Liver (tissue), 9 donors: ENCODE data around the gene SEC22A. TPM values are rescaled to one million over a fixed set of nuclear protein-coding genes. Genes with fewer than 3 reads are reported as not detected.

Experiments
- DNase-seq: peaks from one replicate; pipeline ENCODE4 v3.0.0-alpha.2; 2017; ENCODE audit warnings: low spot score
- H3K27ac ChIP-seq, 2 donors: one replicate each; pipeline ENCODE4 v1.7.0; 2013; ENCODE audit warnings: inconsistent platforms in 2 of 2, low read length in 2 of 2, control low read depth in 1 of 2, low read depth in 1 of 2, mild to moderate bottlenecking in 1 of 2
- H3K27me3 ChIP-seq, 4 donors: one replicate each; pipeline versions ENCODE4 v1.6.1 to v1.7.0; 2013; ENCODE audit warnings: low read length in 3 of 4, inconsistent platforms in 1 of 4, mild to moderate bottlenecking in 1 of 4, moderate library complexity in 1 of 4; ENCODE audit not compliant: control insufficient read depth in 4 of 4, insufficient read depth in 4 of 4
- H3K36me3 ChIP-seq, 4 donors: one replicate each; pipeline versions ENCODE4 v1.6.1 to v1.7.0; 2013; ENCODE audit warnings: low read length in 3 of 4, mild to moderate bottlenecking in 3 of 4, low read depth in 1 of 4, moderate library complexity in 1 of 4; ENCODE audit not compliant: control insufficient read depth in 4 of 4, insufficient read depth in 3 of 4
- H3K4me1 ChIP-seq, 4 donors: one replicate each; pipeline versions ENCODE4 v1.6.1 to v1.7.0; 2013; ENCODE audit warnings: low read length in 3 of 4, mild to moderate bottlenecking in 3 of 4, moderate library complexity in 1 of 4; ENCODE audit not compliant: control insufficient read depth in 4 of 4, insufficient read depth in 4 of 4
- H3K4me3 ChIP-seq, 3 donors: one replicate each; pipeline versions ENCODE4 v1.6.1 to v1.7.0; 2013; ENCODE audit warnings: low read length in 3 of 3, control low read depth in 1 of 3, low read depth in 1 of 3, mild to moderate bottlenecking in 1 of 3
- H3K9ac ChIP-seq, 2 donors: one replicate each; pipeline ENCODE4 v1.7.0; 2013; ENCODE audit warnings: low read length in 2 of 2, mild to moderate bottlenecking in 2 of 2, moderate library complexity in 2 of 2, control low read depth in 1 of 2, low read depth in 1 of 2
- H3K9me3 ChIP-seq, 4 donors: one replicate each; pipeline versions ENCODE4 v1.6.1 to v1.7.0; 2013; ENCODE audit warnings: low read length in 3 of 4; ENCODE audit not compliant: control insufficient read depth in 4 of 4
- ATF3 ChIP-seq: IDR thresholded peaks from 2 replicates; pipeline ENCODE4 v1.6.1; 2016; ENCODE audit warnings: antibody characterized with exemption
- EGR1 ChIP-seq, 2 donors: IDR thresholded peaks; 2 replicates each; pipeline ENCODE4 v1.6.1; 2016 to 2018; ENCODE audit warnings: antibody characterized with exemption in 2 of 2, low read depth in 2 of 2
- FOXA1 ChIP-seq: IDR thresholded peaks from 2 replicates; pipeline ENCODE4 v1.6.1; 2016; ENCODE audit warnings: antibody characterized with exemption
- FOXA2 ChIP-seq: IDR thresholded peaks from 2 replicates; pipeline ENCODE4 v1.6.1; 2016; ENCODE audit warnings: antibody characterized with exemption
- GABPA ChIP-seq, 2 donors: IDR thresholded peaks in 1 of 2; conservative IDR thresholded peaks in 1 of 2; 2 replicates each; pipeline ENCODE4 v1.6.1; 2016; ENCODE audit warnings: antibody characterized with exemption in 2 of 2, mild to moderate bottlenecking in 1 of 2, moderate library complexity in 1 of 2
- HNF4A ChIP-seq, 2 donors: conservative IDR thresholded peaks; 2 replicates each; pipeline ENCODE4 v1.6.1; 2016; ENCODE audit warnings: antibody characterized with exemption in 2 of 2, mild to moderate bottlenecking in 2 of 2
- HNF4G ChIP-seq: IDR thresholded peaks from 2 replicates; pipeline ENCODE4 v1.6.1; 2016; ENCODE audit warnings: antibody characterized with exemption
- JUND ChIP-seq, 2 donors: IDR thresholded peaks; 2 replicates each; pipeline ENCODE4 v1.6.1; 2016; ENCODE audit warnings: antibody characterized with exemption in 2 of 2
- MAX ChIP-seq: IDR thresholded peaks from 2 replicates; pipeline ENCODE4 v1.6.1; 2016; ENCODE audit warnings: antibody characterized with exemption
- NR2F2 ChIP-seq: IDR thresholded peaks from 2 replicates; pipeline ENCODE4 v1.6.1; 2016; ENCODE audit warnings: antibody characterized with exemption
- RAD21 ChIP-seq, 2 donors: IDR thresholded peaks; 2 replicates each; pipeline ENCODE4 v1.6.1; 2016; ENCODE audit warnings: antibody characterized with exemption in 2 of 2, mild to moderate bottlenecking in 2 of 2
- RXRA ChIP-seq, 2 donors: IDR thresholded peaks; 2 replicates each; pipeline ENCODE4 v1.6.1; 2017 to 2018; ENCODE audit warnings: antibody characterized with exemption in 2 of 2, mild to moderate bottlenecking in 1 of 2
- SP1 ChIP-seq: IDR thresholded peaks from 2 replicates; pipeline ENCODE4 v1.6.1; 2018; ENCODE audit warnings: antibody characterized with exemption, mild to moderate bottlenecking
- TAF1 ChIP-seq: conservative IDR thresholded peaks from 2 replicates; pipeline ENCODE4 v1.6.1; 2016; ENCODE audit warnings: antibody characterized with exemption, mild to moderate bottlenecking
- YY1 ChIP-seq: IDR thresholded peaks from 2 replicates; pipeline ENCODE4 v1.6.1; 2016; ENCODE audit warnings: antibody characterized with exemption, mild to moderate bottlenecking
- WGBS: extraction: QIAGEN DNeasy Blood & Tissue Kit; methylation state at CpG from one replicate; pipeline ENCODE4 v1.1.7; 2013; 5-methylcytosine and 5-hydroxymethylcytosine counted together
- polyA plus RNA-seq, 2 donors: library from polyadenylated mRNA; stranded (reverse) in 1 of 2; unstranded in 1 of 2; fragments of 200-250 nt in 1 of 2; fragments of >200 nt in 1 of 2; fragmentation: Nextera tagmentation in 1 of 2; extraction: Ambion mirVana in 1 of 2; gene quantifications; one replicate each; pipeline versions ENCODE4 v1.2.1 to v1.2.3, GENCODE V29; 2013 to 2015
- total RNA-seq, 2 donors: library from RNA; depleted of rRNA; stranded (reverse); fragments of >200 nt; gene quantifications; one replicate each; pipeline ENCODE4 v1.2.3, GENCODE V29; 2014
- TF ChIP-seq, protein P1 (sequence below): IDR thresholded peaks from 2 replicates; pipeline ENCODE4 v1.6.1; 2016; ENCODE audit warnings: antibody characterized with exemption, mild to moderate bottlenecking
- TF ChIP-seq, protein P2 (sequence below): fragments of 150-350 bp; IDR thresholded peaks from 2 replicates; pipeline ENCODE4 v1.5.1; 2017; ENCODE audit warnings: improper control_type of control experiment, low read depth, low read length; ENCODE audit not compliant: missing input control
- TF ChIP-seq, protein P3 (sequence below): IDR thresholded peaks from 2 replicates; pipeline ENCODE4 v1.6.1; 2016; ENCODE audit warnings: antibody characterized with exemption
- donor health status: healthy.
- donor health status: healthy.
- donor health status: healthy.
- donor health status: healthy.
- donor health status: healthy.

The SEC22A gene
- total and polyA plus RNA-seq, 4 donors = 9.7 to 21.7 (median 16.1) TPM

DNA sequence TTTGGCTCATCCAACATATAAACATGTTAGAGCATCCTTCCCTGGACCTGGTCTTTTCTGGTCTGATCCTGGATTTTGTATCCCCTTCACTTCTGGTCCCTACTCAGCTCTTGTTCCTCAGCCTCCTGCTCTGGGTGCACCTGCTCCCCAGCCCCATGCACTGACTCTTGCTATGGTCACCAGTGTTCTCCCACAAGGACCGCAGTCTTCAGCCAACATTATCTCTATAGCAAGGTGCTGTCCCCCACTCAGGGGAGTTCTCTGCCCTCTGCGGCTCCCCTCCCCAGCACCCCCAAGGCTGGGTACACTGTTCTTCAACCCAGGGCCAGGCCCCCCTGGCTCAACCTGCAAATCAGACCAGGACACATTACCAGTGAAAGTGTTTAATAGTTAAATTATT lies 80.2 kb downstream of the SEC22A start:
- no peak for DNase-seq
- Histone ChIP-seq H3K36me3 (peaks cover 0 to 2% (median 0%) of the 10 kb centered on the region in 4 donors), H3K27ac (no peak overlapping the region), H3K4me1 (no peaks in the 10 kb centered on the region), H3K4me3 (no peak overlapping the region), H3K9me3 (no peaks in the 10 kb centered on the region), H3K9ac (no peak overlapping the region), H3K27me3 (no peaks in the 10 kb centered on the region)
- WGBS = 96% methylated on average over 2 of the region's 2 CpGs
- no peak for TF ChIP-seq ATF3
- TF ChIP-seq EGR1 (IDR thresholded peaks at IDR 0.05; ENCODE audit: low read depth in 2 of 2) = no peak
- no peak for TF ChIP-seq YY1
- no peak for TF ChIP-seq JUND (IDR thresholded peaks at IDR 0.05)
- no peak for TF ChIP-seq SP1
- TF ChIP-seq, protein P1, sequence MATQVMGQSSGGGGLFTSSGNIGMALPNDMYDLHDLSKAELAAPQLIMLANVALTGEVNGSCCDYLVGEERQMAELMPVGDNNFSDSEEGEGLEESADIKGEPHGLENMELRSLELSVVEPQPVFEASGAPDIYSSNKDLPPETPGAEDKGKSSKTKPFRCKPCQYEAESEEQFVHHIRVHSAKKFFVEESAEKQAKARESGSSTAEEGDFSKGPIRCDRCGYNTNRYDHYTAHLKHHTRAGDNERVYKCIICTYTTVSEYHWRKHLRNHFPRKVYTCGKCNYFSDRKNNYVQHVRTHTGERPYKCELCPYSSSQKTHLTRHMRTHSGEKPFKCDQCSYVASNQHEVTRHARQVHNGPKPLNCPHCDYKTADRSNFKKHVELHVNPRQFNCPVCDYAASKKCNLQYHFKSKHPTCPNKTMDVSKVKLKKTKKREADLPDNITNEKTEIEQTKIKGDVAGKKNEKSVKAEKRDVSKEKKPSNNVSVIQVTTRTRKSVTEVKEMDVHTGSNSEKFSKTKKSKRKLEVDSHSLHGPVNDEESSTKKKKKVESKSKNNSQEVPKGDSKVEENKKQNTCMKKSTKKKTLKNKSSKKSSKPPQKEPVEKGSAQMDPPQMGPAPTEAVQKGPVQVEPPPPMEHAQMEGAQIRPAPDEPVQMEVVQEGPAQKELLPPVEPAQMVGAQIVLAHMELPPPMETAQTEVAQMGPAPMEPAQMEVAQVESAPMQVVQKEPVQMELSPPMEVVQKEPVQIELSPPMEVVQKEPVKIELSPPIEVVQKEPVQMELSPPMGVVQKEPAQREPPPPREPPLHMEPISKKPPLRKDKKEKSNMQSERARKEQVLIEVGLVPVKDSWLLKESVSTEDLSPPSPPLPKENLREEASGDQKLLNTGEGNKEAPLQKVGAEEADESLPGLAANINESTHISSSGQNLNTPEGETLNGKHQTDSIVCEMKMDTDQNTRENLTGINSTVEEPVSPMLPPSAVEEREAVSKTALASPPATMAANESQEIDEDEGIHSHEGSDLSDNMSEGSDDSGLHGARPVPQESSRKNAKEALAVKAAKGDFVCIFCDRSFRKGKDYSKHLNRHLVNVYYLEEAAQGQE = no peak
- TF ChIP-seq RXRA (IDR thresholded peaks at IDR 0.05) = no peak
- TF ChIP-seq, protein P2, sequence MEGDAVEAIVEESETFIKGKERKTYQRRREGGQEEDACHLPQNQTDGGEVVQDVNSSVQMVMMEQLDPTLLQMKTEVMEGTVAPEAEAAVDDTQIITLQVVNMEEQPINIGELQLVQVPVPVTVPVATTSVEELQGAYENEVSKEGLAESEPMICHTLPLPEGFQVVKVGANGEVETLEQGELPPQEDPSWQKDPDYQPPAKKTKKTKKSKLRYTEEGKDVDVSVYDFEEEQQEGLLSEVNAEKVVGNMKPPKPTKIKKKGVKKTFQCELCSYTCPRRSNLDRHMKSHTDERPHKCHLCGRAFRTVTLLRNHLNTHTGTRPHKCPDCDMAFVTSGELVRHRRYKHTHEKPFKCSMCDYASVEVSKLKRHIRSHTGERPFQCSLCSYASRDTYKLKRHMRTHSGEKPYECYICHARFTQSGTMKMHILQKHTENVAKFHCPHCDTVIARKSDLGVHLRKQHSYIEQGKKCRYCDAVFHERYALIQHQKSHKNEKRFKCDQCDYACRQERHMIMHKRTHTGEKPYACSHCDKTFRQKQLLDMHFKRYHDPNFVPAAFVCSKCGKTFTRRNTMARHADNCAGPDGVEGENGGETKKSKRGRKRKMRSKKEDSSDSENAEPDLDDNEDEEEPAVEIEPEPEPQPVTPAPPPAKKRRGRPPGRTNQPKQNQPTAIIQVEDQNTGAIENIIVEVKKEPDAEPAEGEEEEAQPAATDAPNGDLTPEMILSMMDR = no peak
- TF ChIP-seq, protein P3, sequence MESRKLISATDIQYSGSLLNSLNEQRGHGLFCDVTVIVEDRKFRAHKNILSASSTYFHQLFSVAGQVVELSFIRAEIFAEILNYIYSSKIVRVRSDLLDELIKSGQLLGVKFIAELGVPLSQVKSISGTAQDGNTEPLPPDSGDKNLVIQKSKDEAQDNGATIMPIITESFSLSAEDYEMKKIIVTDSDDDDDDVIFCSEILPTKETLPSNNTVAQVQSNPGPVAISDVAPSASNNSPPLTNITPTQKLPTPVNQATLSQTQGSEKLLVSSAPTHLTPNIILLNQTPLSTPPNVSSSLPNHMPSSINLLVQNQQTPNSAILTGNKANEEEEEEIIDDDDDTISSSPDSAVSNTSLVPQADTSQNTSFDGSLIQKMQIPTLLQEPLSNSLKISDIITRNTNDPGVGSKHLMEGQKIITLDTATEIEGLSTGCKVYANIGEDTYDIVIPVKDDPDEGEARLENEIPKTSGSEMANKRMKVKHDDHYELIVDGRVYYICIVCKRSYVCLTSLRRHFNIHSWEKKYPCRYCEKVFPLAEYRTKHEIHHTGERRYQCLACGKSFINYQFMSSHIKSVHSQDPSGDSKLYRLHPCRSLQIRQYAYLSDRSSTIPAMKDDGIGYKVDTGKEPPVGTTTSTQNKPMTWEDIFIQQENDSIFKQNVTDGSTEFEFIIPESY = no peak
- no peak for TF ChIP-seq HNF4G
- no peak for TF ChIP-seq FOXA2
- TF ChIP-seq TAF1 = no peak
- no peak for TF ChIP-seq GABPA (IDR thresholded peaks at IDR 0.05 in 1 of 2, conservative IDR thresholded peaks at IDR 0.05 in 1 of 2)
- TF ChIP-seq NR2F2 = no peak
- no peak for TF ChIP-seq HNF4A (conservative IDR thresholded peaks at IDR 0.05)
- TF ChIP-seq RAD21 (IDR thresholded peaks at IDR 0.05) = no peak
- no peak for TF ChIP-seq MAX
- TF ChIP-seq FOXA1 = no peak
